ENCODE data around the gene SERGEF.

DNA sequence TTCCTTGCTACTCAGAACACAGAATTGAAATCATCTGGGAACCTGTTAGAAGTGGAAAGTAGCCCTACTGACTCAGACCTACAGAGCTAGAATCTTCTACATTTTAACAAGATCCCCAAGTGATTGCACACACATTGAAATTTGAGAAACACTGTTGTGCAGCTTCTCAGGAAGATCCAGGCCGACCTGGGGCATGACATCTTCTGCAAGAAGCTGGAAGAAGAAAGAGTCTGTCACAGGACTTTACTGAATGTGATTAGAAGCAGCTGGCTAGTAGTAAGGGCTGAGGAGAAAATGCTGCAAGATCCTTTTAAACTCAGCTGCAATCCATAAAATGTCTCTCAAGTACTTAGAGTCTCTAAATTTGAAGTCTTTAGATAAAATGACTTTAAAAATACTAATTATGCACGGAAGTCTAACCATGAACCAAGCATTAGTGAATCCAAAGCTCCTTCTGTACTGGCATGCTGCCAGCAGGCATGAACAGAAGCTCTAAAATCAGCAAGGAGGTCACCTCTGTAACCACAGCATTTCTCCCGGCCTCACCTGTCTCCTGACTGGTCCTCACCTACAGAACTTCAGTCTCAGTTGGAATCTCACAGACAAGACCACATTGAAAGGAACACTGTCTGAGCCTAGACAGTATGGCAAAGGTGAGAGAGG, 85.0 kb downstream of the SERGEF start:
- TF ChIP-seq ZNF432 (CRISPR knock-in tag; IDR thresholded peaks at IDR 0.05; ENCODE audit: borderline replicate concordance): no peak
- no peak for TF ChIP-seq SMARCC2 (IDR thresholded peaks at IDR 0.05)
- TF ChIP-seq SP140L (CRISPR knock-in tag; IDR thresholded peaks at IDR 0.05; ENCODE audit: borderline replicate concordance): no peak
- no peak for TF ChIP-seq KAT7 (CRISPR knock-in tag; IDR thresholded peaks at IDR 0.05; ENCODE audit: borderline replicate concordance)
- no peak for TF ChIP-seq ZKSCAN5 (CRISPR knock-in tag; IDR thresholded peaks at IDR 0.05)
- no peak for TF ChIP-seq ZNF274 (CRISPR knock-in tag; IDR thresholded peaks at IDR 0.05)
